MM.1S (cell line): ENCODE results near the gene JPT2.

ENCODE experiments used
- DNase-seq: peaks from one replicate; pipeline ENCODE4 v3.0.0-alpha.2; 2015
- H2AFZ ChIP-seq: fragments of 300-600 bp; sonication (generic); 2 replicates; pipeline ENCODE4 v1.6.0; 2016; ENCODE audit warnings: antibody characterized with exemption, low read length
- H3F3A ChIP-seq: fragments of 300-600 bp; sonication (generic); 2 replicates; pipeline ENCODE4 v1.6.1; 2016; ENCODE audit warnings: mild to moderate bottlenecking, antibody characterized with exemption, low read length, moderate library complexity, mixed read lengths; ENCODE audit not compliant: insufficient read depth
- H3K27ac ChIP-seq: fragments of 300-600 bp; sonication (generic); 2 replicates; pipeline ENCODE4 v1.5.1; 2016; ENCODE audit warnings: mild to moderate bottlenecking, low read length
- H3K27me3 ChIP-seq: fragments of 300-600 bp; sonication (generic); replicated peaks from 2 replicates; pipeline ENCODE4 v1.6.0; 2016; ENCODE audit warnings: low read length; ENCODE audit not compliant: insufficient read depth
- H3K36me3 ChIP-seq: fragments of 300-600 bp; sonication (generic); replicated peaks from 2 replicates; pipeline ENCODE4 v1.6.1; 2016; ENCODE audit warnings: mild to moderate bottlenecking, low read length, mixed read lengths; ENCODE audit not compliant: insufficient read depth
- H3K4me1 ChIP-seq: fragments of 300-600 bp; sonication (generic); 2 replicates; pipeline ENCODE4 v1.6.1; 2016; ENCODE audit warnings: low read length, mixed read lengths
- H3K4me2 ChIP-seq: fragments of 300-600 bp; sonication (generic); 2 replicates; pipeline ENCODE4 v1.6.0; 2016; ENCODE audit warnings: low read depth, low read length
- H3K4me3 ChIP-seq: fragments of 300-600 bp; sonication (generic); 2 replicates; pipeline ENCODE4 v1.5.1; 2016; ENCODE audit warnings: low read length, mixed read lengths
- H3K79me2 ChIP-seq: fragments of 300-600 bp; sonication (generic); 2 replicates; pipeline ENCODE4 v1.6.1; 2016; ENCODE audit warnings: mixed run types, low read length, mixed read lengths
- H3K9ac ChIP-seq: fragments of 300-600 bp; sonication (generic); 2 replicates; pipeline ENCODE4 v1.6.1; 2016; ENCODE audit warnings: low read length, mixed read lengths
- H3K9me2 ChIP-seq: fragments of 300-600 bp; sonication (generic); replicated peaks from 2 replicates; pipeline ENCODE4 v1.6.1; 2016; ENCODE audit warnings: mild to moderate bottlenecking, low read length, mixed read lengths; ENCODE audit not compliant: insufficient read depth
- H3K9me3 ChIP-seq: fragments of 300-600 bp; sonication (generic); replicated peaks from 2 replicates; pipeline ENCODE4 v1.6.1; 2016; ENCODE audit warnings: mild to moderate bottlenecking, low read length, mixed read lengths; ENCODE audit not compliant: insufficient read depth
- H4K20me1 ChIP-seq: fragments of 300-600 bp; sonication (generic); 2 replicates; pipeline ENCODE4 v1.6.1; 2016; ENCODE audit warnings: mild to moderate bottlenecking, low read length, moderate library complexity, mixed read lengths; ENCODE audit not compliant: insufficient read depth
- EZH2 ChIP-seq: fragments of 300-600 bp; sonication (generic); optimal IDR thresholded peaks from 2 replicates; pipeline ENCODE3; 2017; ENCODE audit warnings: low read depth, mild to moderate bottlenecking, antibody characterized with exemption, low read length, mixed read lengths
- EZH2phosphoT487 ChIP-seq: fragments of 300-600 bp; sonication (generic); IDR thresholded peaks from 2 replicates; pipeline ENCODE4 v1.6.1; 2018; ENCODE audit warnings: antibody characterized with exemption, low read length
- TF ChIP-seq, protein P1 (sequence below): fragments of 300-600 bp; sonication (generic); IDR thresholded peaks from 2 replicates; pipeline ENCODE4 v1.5.1; 2016; ENCODE audit warnings: antibody characterized with exemption, low read length, mixed read lengths

Gene JPT2

DNA sequence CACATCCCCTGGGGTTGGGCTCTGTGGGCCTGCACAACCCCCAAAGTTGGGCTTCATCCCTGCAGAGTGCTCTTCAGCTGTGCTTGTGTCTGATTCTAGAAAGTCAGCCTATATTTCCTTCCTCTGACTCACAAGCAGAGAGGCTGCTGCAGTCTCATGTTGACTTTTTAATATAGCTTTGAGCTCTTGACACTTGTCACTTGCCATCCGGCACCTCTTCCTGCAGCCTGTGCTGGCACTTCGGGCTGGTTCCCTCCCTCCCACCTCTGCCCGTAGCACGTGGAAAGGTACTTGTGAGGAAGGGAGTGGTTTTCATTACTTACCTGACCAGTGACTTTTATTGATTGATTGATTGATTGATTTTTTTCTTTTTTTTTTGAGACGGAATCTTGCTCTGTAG is 19.0 kb upstream of the JPT2 start:
- Histone ChIP-seq H3K36me3 (0 out of 2 replicates have a peak, but pooled peaks cover 4% of the 10 kb centered on the region), H3K9me3 (no peaks in the 10 kb centered on the region), H3K9me2 (no peaks in the 10 kb centered on the region), H3K4me1 (no peaks in the 10 kb centered on the region), H4K20me1 (no peaks in the 10 kb centered on the region), H3K79me2 (no peaks in the 10 kb centered on the region), H3F3A (no peaks in the 10 kb centered on the region), H3K4me3 (no peak overlapping the region), H3K4me2 (no peak overlapping the region), H2AFZ (no peak overlapping the region), H3K27ac (no peak overlapping the region), H3K27me3 (no peaks in the 10 kb centered on the region), H3K9ac (no peak overlapping the region)
- no peak for DNase-seq
- TF ChIP-seq EZH2phosphoT487 (no peak), EZH2 (no peak)
- TF ChIP-seq, protein P1, sequence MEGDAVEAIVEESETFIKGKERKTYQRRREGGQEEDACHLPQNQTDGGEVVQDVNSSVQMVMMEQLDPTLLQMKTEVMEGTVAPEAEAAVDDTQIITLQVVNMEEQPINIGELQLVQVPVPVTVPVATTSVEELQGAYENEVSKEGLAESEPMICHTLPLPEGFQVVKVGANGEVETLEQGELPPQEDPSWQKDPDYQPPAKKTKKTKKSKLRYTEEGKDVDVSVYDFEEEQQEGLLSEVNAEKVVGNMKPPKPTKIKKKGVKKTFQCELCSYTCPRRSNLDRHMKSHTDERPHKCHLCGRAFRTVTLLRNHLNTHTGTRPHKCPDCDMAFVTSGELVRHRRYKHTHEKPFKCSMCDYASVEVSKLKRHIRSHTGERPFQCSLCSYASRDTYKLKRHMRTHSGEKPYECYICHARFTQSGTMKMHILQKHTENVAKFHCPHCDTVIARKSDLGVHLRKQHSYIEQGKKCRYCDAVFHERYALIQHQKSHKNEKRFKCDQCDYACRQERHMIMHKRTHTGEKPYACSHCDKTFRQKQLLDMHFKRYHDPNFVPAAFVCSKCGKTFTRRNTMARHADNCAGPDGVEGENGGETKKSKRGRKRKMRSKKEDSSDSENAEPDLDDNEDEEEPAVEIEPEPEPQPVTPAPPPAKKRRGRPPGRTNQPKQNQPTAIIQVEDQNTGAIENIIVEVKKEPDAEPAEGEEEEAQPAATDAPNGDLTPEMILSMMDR: no peak

DNA sequence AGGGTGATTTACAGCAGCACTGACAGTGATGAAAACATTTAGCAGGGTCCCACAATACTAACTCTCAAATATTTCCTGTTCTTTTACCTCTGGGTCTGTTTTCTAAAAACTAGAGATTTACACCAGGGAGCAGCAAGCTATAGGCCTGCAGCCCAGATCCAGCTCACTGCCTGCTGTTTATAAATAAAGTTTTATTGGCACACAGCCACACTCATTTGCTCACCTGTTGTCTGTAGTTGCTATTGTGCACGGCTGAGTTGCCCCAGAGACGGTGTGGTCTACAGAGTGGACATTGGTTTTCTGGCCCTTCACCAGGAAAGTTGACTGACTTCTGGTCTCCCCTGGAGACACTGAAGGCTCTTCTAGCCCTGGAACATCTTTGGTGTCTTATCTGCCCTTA is 16.3 kb upstream of the JPT2 start:
- no peaks in the 10 kb centered on the region for H4K20me1 ChIP-seq
- no peak overlapping the region for H3K4me2 ChIP-seq
- H3K9ac ChIP-seq: no peak overlapping the region

DNA sequence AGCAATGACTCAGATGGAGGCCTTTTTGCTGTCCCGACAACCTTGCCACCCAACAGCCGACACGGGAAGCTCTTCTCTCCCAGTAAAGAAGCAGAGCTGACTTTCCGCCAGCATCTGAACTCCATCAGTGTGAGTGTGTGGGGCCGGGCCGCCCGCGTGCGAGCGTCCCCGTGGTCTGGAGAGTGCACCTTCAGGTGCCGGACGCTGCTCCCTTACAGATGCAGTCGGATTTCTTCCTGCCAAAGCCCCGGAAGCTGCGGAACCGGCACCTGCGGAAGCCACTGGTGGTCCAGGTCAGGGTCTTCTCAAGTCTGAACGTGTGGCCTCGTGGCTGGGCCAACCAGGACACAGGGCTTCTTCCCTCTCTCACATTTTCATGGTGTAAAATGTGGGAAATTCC is 15.5 kb upstream of the JPT2 start:
- Histone ChIP-seq H3K9me3 (no peaks in the 10 kb centered on the region), H3K9me2 (no peaks in the 10 kb centered on the region), H3F3A (no peaks in the 10 kb centered on the region), H3K4me1 (no peaks in the 10 kb centered on the region), H3K4me2 (no peak overlapping the region), H3K79me2 (no peaks in the 10 kb centered on the region), H4K20me1 (no peaks in the 10 kb centered on the region), H2AFZ (no peak overlapping the region), H3K4me3 (no peak overlapping the region), H3K27ac (no peak overlapping the region), H3K27me3 (no peaks in the 10 kb centered on the region), H3K9ac (no peak overlapping the region), H3K36me3 (no peaks in the 10 kb centered on the region)
- no peak for TF ChIP-seq EZH2
- TF ChIP-seq, protein P1: no peak
- TF ChIP-seq EZH2phosphoT487: no peak
- no peak for DNase-seq

More for the DNA sequence above, 16.3 kb upstream of the JPT2 start:
- H3K36me3 ChIP-seq: no peaks in the 10 kb centered on the region
- no peaks in the 10 kb centered on the region for H3K9me3 ChIP-seq
- H3F3A ChIP-seq: no peaks in the 10 kb centered on the region
- H3K27me3 ChIP-seq: no peaks in the 10 kb centered on the region
- no peak for TF ChIP-seq EZH2phosphoT487
- TF ChIP-seq, protein P1: no peak
- TF ChIP-seq EZH2: no peak
- no peak overlapping the region for H3K27ac ChIP-seq
- no peaks in the 10 kb centered on the region for H3K4me1 ChIP-seq
- no peaks in the 10 kb centered on the region for H3K79me2 ChIP-seq
- DNase-seq: no peak
- no peak overlapping the region for H3K4me3 ChIP-seq
- no peaks in the 10 kb centered on the region for H3K9me2 ChIP-seq
- no peak overlapping the region for H2AFZ ChIP-seq

DNA sequence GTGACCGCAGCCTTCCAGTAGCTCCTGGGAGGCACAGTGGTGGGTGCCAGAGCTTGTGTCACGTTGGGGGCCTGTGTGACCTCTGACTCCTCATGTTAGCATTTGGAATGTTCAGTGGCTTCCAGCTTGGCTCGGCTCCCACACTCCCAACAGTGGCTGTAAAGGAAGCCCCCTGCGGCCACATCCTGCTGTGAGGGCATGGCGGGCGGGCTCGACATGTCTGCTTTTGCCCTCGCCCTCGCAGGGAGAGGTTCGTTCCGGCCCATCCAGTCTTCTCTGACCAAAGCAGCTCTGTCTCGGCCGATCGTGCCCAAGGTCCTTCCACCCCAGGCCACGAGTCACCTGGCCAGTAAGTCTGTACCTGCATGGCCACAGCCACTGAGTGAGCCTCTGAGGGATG is 12.2 kb upstream of the JPT2 start:
- TF ChIP-seq EZH2phosphoT487: no peak
- TF ChIP-seq EZH2: no peak
- TF ChIP-seq, protein P1: no peak
- no peaks in the 10 kb centered on the region for H3K9me3 ChIP-seq
- no peak overlapping the region for H2AFZ ChIP-seq
- no peak for DNase-seq
- no peak overlapping the region for H3K27ac ChIP-seq
- H3K9ac ChIP-seq: no peak overlapping the region
- H3K9me2 ChIP-seq: no peaks in the 10 kb centered on the region
- H3K4me2 ChIP-seq: no peak overlapping the region
- no peak overlapping the region for H3K4me3 ChIP-seq
- H3K27me3 ChIP-seq: no peaks in the 10 kb centered on the region
- no peaks in the 10 kb centered on the region for H3K4me1 ChIP-seq
- H3K79me2 ChIP-seq: no peaks in the 10 kb centered on the region
- H3K36me3 ChIP-seq: no peaks in the 10 kb centered on the region
- H4K20me1 ChIP-seq: no peaks in the 10 kb centered on the region
- no peaks in the 10 kb centered on the region for H3F3A ChIP-seq
